IMR-90 (cell line): ENCODE measurements around the gene KCNG3. TPM values are rescaled to one million over a fixed set of nuclear protein-coding genes. Genes with fewer than 3 reads are reported as not detected.

Experiments used
- ATAC-seq: fragments of 200-7000 bp; cut with Tn5 transposase; 2 replicates; pipeline ENCODE4 v1.9.1; 2020; ENCODE audit warnings: low read depth, mild to moderate bottlenecking, moderate library complexity
- BruUV-seq: library from RNA; stranded (reverse); fragments of 400-500 nt; replicated peaks from 2 replicates; lab custom pipeline; 2021; lab: Mats Ljungman, UMichigan
- CTCF ChIA-PET: fragments of 300-600 bp; formaldehyde crosslinking; extraction: SDS; loops from one replicate; lab custom pipeline; 2021; ENCODE audit warnings: antibody characterized with exemption; lab: Yijun Ruan, JAX
- POLR2A ChIA-PET: fragments of 300-600 bp; sonication (Branson Sonifier 250); formaldehyde crosslinking; loops from one replicate; lab custom pipeline; 2022; ENCODE audit warnings: antibody characterized with exemption; ENCODE audit not compliant: unreplicated experiment; lab: Charles Lee
- DNase-seq: peaks from one replicate; pipeline ENCODE4 v3.0.0; 2013
- H2AFZ ChIP-seq: replicated peaks from 2 replicates; pipeline ENCODE3; 2013; ENCODE audit warnings: low read length, mild to moderate bottlenecking; ENCODE audit not compliant: poor library complexity
- H2AK5ac ChIP-seq: 2 replicates; pipeline ENCODE4 v1.6.1; 2013; ENCODE audit warnings: low read depth, low read length, inconsistent platforms
- H2AK9ac ChIP-seq: replicated peaks from 2 replicates; pipeline ENCODE3; 2013; ENCODE audit warnings: mild to moderate bottlenecking, low read depth, low read length, moderate library complexity; ENCODE audit not compliant: poor library complexity
- H2BK120ac ChIP-seq: 2 replicates; pipeline ENCODE4 v1.6.1; 2013; ENCODE audit warnings: low read depth, low read length, inconsistent platforms
- H2BK15ac ChIP-seq: 3 replicates; pipeline ENCODE4 v1.6.1; 2013; ENCODE audit warnings: low read depth, low read length, inconsistent platforms
- H2BK20ac ChIP-seq: 2 replicates; pipeline ENCODE4 v1.6.1; 2013; ENCODE audit warnings: low read depth, mild to moderate bottlenecking, inconsistent platforms, low read length, moderate library complexity
- H2BK5ac ChIP-seq: 2 replicates; pipeline ENCODE4 v1.6.1; 2013; ENCODE audit warnings: mild to moderate bottlenecking, low read depth, low read length, inconsistent platforms; ENCODE audit not compliant: poor library complexity, severe bottlenecking
- H3K14ac ChIP-seq: replicated peaks from 2 replicates; pipeline ENCODE4 v1.6.1; 2013; ENCODE audit warnings: low read depth, low read length, inconsistent platforms
- H3K18ac ChIP-seq: 2 replicates; pipeline ENCODE4 v1.6.1; 2013; ENCODE audit warnings: low read depth, low read length, control low read depth
- H3K23ac ChIP-seq: 2 replicates; pipeline ENCODE4 v1.6.1; 2013; ENCODE audit warnings: low read depth, low read length, inconsistent platforms
- H3K27ac ChIP-seq: 2 replicates; pipeline ENCODE4 v1.5.1; 2013; ENCODE audit warnings: mild to moderate bottlenecking, control low read depth, low read length; ENCODE audit not compliant: insufficient read depth
- H3K27me3 ChIP-seq: 2 replicates; pipeline ENCODE4 v1.6.1; 2013; ENCODE audit warnings: low read length; ENCODE audit not compliant: control insufficient read depth, insufficient read depth
- H3K36me3 ChIP-seq: 2 replicates; pipeline ENCODE4 v1.6.1; 2013; ENCODE audit warnings: low read length, mixed read lengths; ENCODE audit not compliant: control insufficient read depth, insufficient read depth
- H3K4ac ChIP-seq: 2 replicates; pipeline ENCODE4 v1.6.1; 2013; ENCODE audit warnings: low read depth, low read length, inconsistent platforms
- H3K4me1 ChIP-seq: 2 replicates; pipeline ENCODE4 v1.6.1; 2013; ENCODE audit warnings: low read length, mixed read lengths; ENCODE audit not compliant: control insufficient read depth, insufficient read depth
- H3K4me2 ChIP-seq: 2 replicates; pipeline ENCODE4 v1.6.1; 2013; ENCODE audit warnings: low read depth, mild to moderate bottlenecking, control low read depth, low read length, moderate library complexity
- H3K4me3 ChIP-seq: 2 replicates; pipeline ENCODE4 v1.5.1; 2013; ENCODE audit warnings: low read depth, mild to moderate bottlenecking, control low read depth, low read length, moderate library complexity; ENCODE audit not compliant: insufficient read depth
- H3K56ac ChIP-seq: 2 replicates; pipeline ENCODE4 v1.6.1; 2013; ENCODE audit warnings: low read length, inconsistent platforms; ENCODE audit not compliant: insufficient read depth; ENCODE audit errors: extremely low read depth
- H3K79me1 ChIP-seq, 2 experiments: 2 replicates each; pipeline ENCODE4 v1.6.1; 2013; ENCODE audit warnings: low read length in 2 of 2, inconsistent platforms in 1 of 2, low read depth in 1 of 2
- H3K9ac ChIP-seq: 2 replicates; pipeline ENCODE4 v1.6.1; 2013; ENCODE audit warnings: low read depth, low read length, control low read depth
- H3K9me1 ChIP-seq: 2 replicates; pipeline ENCODE4 v1.6.1; 2013; ENCODE audit warnings: low read length, inconsistent platforms; ENCODE audit not compliant: insufficient read depth
- H3K9me3 ChIP-seq: 2 replicates; pipeline ENCODE4 v1.6.1; 2013; ENCODE audit warnings: low read length; ENCODE audit not compliant: control insufficient read depth, insufficient read depth
- H4K20me1 ChIP-seq: 2 replicates; pipeline ENCODE4 v1.6.1; 2013; ENCODE audit warnings: low read length, inconsistent platforms; ENCODE audit not compliant: insufficient read depth
- H4K5ac ChIP-seq: 2 replicates; pipeline ENCODE4 v1.6.1; 2013; ENCODE audit warnings: mild to moderate bottlenecking, low read depth, low read length, control low read depth
- H4K8ac ChIP-seq, 2 experiments: 2 replicates each; pipeline ENCODE4 v1.6.1; 2013; ENCODE audit warnings: low read depth in 2 of 2, low read length in 2 of 2, control low read depth in 1 of 2, inconsistent platforms in 1 of 2
- H4K91ac ChIP-seq: 2 replicates; pipeline ENCODE4 v1.6.1; 2013; ENCODE audit warnings: low read depth, low read length, inconsistent platforms; ENCODE audit not compliant: insufficient read depth
- CEBPB ChIP-seq: IDR thresholded peaks from 2 replicates; pipeline ENCODE4 v1.6.1; 2012; ENCODE audit warnings: low read depth, low read length, improper control_type of control experiment
- CHD1 ChIP-seq: IDR thresholded peaks from 2 replicates; pipeline ENCODE4 v1.6.1; 2012; ENCODE audit warnings: low read depth, low read length, improper control_type of control experiment
- FOS ChIP-seq: fragments of 150-350 bp; IDR thresholded peaks from 2 replicates; pipeline ENCODE4 v1.6.1; 2016; ENCODE audit warnings: low read depth, low read length
- MAFK ChIP-seq: IDR thresholded peaks from 2 replicates; pipeline ENCODE4 v1.6.1; 2012; ENCODE audit warnings: low read depth, low read length, improper control_type of control experiment
- MXI1 ChIP-seq: IDR thresholded peaks from 2 replicates; pipeline ENCODE4 v1.6.1; 2012; ENCODE audit warnings: low read depth, mild to moderate bottlenecking, low read length, moderate library complexity, borderline replicate concordance
- NFE2L2 ChIP-seq: fragments of 150-350 bp; IDR thresholded peaks from 2 replicates; pipeline ENCODE4 v1.6.1; 2016; ENCODE audit warnings: low read depth, mild to moderate bottlenecking, low read length
- POLR2A ChIP-seq: IDR thresholded peaks from 2 replicates; pipeline ENCODE4 v1.6.1; 2012; ENCODE audit warnings: mild to moderate bottlenecking, low read depth, low read length
- RAD21 ChIP-seq: IDR thresholded peaks from 2 replicates; pipeline ENCODE4 v1.6.1; 2012; ENCODE audit warnings: low read length, improper control_type of control experiment
- RCOR1 ChIP-seq: IDR thresholded peaks from 2 replicates; pipeline ENCODE4 v1.6.1; 2012; ENCODE audit warnings: mild to moderate bottlenecking, low read length, improper control_type of control experiment; ENCODE audit not compliant: insufficient replicate concordance
- RFX5 ChIP-seq: IDR thresholded peaks from 2 replicates; pipeline ENCODE4 v1.8.0; 2012; ENCODE audit warnings: low read depth, mild to moderate bottlenecking, low read length, moderate library complexity
- SMC3 ChIP-seq: fragments of 150-350 bp; IDR thresholded peaks from 2 replicates; pipeline ENCODE4 v1.6.1; 2016; ENCODE audit warnings: low read depth, mild to moderate bottlenecking, antibody characterized with exemption, low read length, moderate library complexity
- WGBS, 2 experiments: methylation state at CpG; one replicate each; pipeline versions ENCODE4 v1.1.5 to v1.1.7; 2013; ENCODE audit warnings: missing lambda C conversion rate in 2 of 2; ENCODE audit not compliant: insufficient read length in 1 of 2; ENCODE audit errors: extremely low coverage in 2 of 2; 5-methylcytosine and 5-hydroxymethylcytosine counted together
- dilution Hi-C: fragments of 300-500 bp; cut with HindIII; formaldehyde crosslinking; loops from one replicate; pipeline ENCODE4 v1.14.3; 2018; ENCODE audit warnings: low sequenced_read_pairs; ENCODE audit not compliant: unreplicated experiment
- in situ Hi-C: fragments of 300-500 bp; cut with MboI; formaldehyde crosslinking; loops from 3 replicates; pipeline ENCODE4 v1.14.3; 2019; ENCODE audit warnings: low sequenced_read_pairs, inconsistent platforms, mixed read lengths
- intact Hi-C: fragments of 100-400 bp; cut with micrococcal nuclease; formaldehyde crosslinking; loops from 2 replicates; pipeline ENCODE4 v1.10.0; 2022
- polyA plus RNA-seq, 3 experiments: library from polyadenylated mRNA; depleted of rRNA; stranded (reverse); fragments of >200 nt; gene quantifications; 2 replicates each; pipeline ENCODE4 v1.2.3, GENCODE V29; 2012; ENCODE audit warnings: low replicate concordance in 1 of 3
- total RNA-seq: library from RNA; depleted of rRNA; stranded (reverse); fragments of >200 nt; gene quantifications from 2 replicates; pipeline ENCODE4 v1.2.3, GENCODE V29; 2012
- TF ChIP-seq, protein P1 (sequence below): fragments of 150-350 bp; IDR thresholded peaks from 2 replicates; pipeline ENCODE4 v1.6.1; 2017; ENCODE audit warnings: mild to moderate bottlenecking, antibody characterized with exemption, low read length, low read depth
- TF ChIP-seq, protein P2 (sequence below): conservative IDR thresholded peaks from 2 replicates; pipeline ENCODE4 v1.5.1; 2012; ENCODE audit warnings: mild to moderate bottlenecking, low read depth, low read length, improper control_type of control experiment

KCNG3 gene
- total and polyA plus RNA-seq, 2 of the 4 experiments (the other 2 are of a cell fraction), result under 0.01 TPM; not detected in 1

DNA sequence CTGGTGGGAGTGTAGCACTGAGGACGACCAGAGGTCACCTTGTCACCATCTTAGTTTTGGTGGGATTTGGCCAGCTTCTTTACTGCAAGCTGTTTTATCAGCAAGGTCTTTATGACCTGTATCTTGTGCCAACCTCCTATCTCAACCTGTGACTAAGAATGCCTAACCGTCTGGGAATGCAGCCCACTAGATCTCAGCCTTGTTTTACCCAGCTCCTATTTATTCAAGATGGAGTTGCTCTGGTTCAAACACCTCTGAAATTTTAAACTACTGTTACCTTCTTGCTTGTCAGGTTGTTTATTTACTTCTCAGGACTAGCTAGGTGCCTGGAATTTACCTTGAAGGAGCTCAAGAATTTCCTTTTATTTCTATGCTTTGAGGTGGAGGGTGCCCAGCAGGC is 9.5 kb upstream of the KCNG3 start:
- Histone ChIP-seq H2BK5ac (no peak overlapping the region), H4K5ac (no peak overlapping the region), H3K4me1 (no peaks in the 10 kb centered on the region), H3K9me3 (no peaks in the 10 kb centered on the region), H3K9me1 (no peaks in the 10 kb centered on the region), H2BK15ac (no peak overlapping the region), H3K4ac (no peak overlapping the region), H3K27ac (no peak overlapping the region), H2AFZ (no peak overlapping the region), H3K79me1 (no peaks in the 10 kb centered on the region), H2AK5ac (no peak overlapping the region), H3K14ac (no peak overlapping the region), H2AK9ac (no peak overlapping the region), H3K4me2 (no peak overlapping the region), H3K56ac (no peak overlapping the region), H2BK20ac (no peak overlapping the region), H3K23ac (no peak overlapping the region), H3K18ac (no peak overlapping the region), H3K27me3 (peaks cover 3% of the 10 kb centered on the region), H4K20me1 (no peaks in the 10 kb centered on the region), H3K36me3 (no peaks in the 10 kb centered on the region), H3K4me3 (no peak overlapping the region), H3K9ac (no peak overlapping the region), H2BK120ac (no peak overlapping the region), H4K8ac (no peak overlapping the region), H4K91ac (no peak overlapping the region)
- ChIA-PET CTCF (no interaction called here), POLR2A (no interaction called here)
- in situ Hi-C loops (no loop called here), intact Hi-C loops (no loop called here), dilution Hi-C loops (no loop called here)
- DNase-seq (no peak), ATAC-seq (no peak)
- no TSS peak for BruUV-seq
- WGBS, 2 experiments, result 40% methylated on average over 1 of the region's 2 CpGs; no CpG with 5 or more reads in 1 of the 2 experiments
- TF ChIP-seq, protein P1, sequence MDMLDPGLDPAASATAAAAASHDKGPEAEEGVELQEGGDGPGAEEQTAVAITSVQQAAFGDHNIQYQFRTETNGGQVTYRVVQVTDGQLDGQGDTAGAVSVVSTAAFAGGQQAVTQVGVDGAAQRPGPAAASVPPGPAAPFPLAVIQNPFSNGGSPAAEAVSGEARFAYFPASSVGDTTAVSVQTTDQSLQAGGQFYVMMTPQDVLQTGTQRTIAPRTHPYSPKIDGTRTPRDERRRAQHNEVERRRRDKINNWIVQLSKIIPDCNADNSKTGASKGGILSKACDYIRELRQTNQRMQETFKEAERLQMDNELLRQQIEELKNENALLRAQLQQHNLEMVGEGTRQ, result no peak
- TF ChIP-seq FOS, result no peak
- TF ChIP-seq RFX5, result no peak
- no peak for TF ChIP-seq MAFK
- TF ChIP-seq NFE2L2, result no peak
- TF ChIP-seq MXI1, result no peak
- TF ChIP-seq CHD1, result no peak
- TF ChIP-seq, protein P2, sequence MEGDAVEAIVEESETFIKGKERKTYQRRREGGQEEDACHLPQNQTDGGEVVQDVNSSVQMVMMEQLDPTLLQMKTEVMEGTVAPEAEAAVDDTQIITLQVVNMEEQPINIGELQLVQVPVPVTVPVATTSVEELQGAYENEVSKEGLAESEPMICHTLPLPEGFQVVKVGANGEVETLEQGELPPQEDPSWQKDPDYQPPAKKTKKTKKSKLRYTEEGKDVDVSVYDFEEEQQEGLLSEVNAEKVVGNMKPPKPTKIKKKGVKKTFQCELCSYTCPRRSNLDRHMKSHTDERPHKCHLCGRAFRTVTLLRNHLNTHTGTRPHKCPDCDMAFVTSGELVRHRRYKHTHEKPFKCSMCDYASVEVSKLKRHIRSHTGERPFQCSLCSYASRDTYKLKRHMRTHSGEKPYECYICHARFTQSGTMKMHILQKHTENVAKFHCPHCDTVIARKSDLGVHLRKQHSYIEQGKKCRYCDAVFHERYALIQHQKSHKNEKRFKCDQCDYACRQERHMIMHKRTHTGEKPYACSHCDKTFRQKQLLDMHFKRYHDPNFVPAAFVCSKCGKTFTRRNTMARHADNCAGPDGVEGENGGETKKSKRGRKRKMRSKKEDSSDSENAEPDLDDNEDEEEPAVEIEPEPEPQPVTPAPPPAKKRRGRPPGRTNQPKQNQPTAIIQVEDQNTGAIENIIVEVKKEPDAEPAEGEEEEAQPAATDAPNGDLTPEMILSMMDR, result no peak
- TF ChIP-seq RAD21, result no peak
- TF ChIP-seq SMC3, result no peak
- no peak for TF ChIP-seq CEBPB
- TF ChIP-seq POLR2A, result no peak
- TF ChIP-seq RCOR1, result no peak
